Lung (tissue), 12 donors: Measurements from ENCODE around the gene MRGPRD. TPM values are rescaled to one million over a fixed set of nuclear protein-coding genes. Genes with fewer than 3 reads are reported as not detected.

Experiments used
- ATAC-seq: fragments of 200-7000 bp; cut with Tn5 transposase; one replicate; pipeline ENCODE4 v1.9.1; 2020; ENCODE audit warnings: moderate number of reproducible peaks; ENCODE audit not compliant: insufficient read depth, low FRiP score
- DNase-seq, 3 donors: peaks; one replicate each; pipeline ENCODE4 v3.0.0-alpha.2; 2013 to 2017
- H3K27ac ChIP-seq, 2 donors: one replicate each; pipeline ENCODE4 v1.5.1; 2013; ENCODE audit warnings: mild to moderate bottlenecking in 2 of 2, moderate library complexity in 2 of 2, control low read depth in 1 of 2, inconsistent platforms in 1 of 2, low read depth in 1 of 2, low read length in 1 of 2
- H3K27me3 ChIP-seq, 3 donors: one replicate each; pipeline ENCODE4 v1.5.1; 2013; ENCODE audit warnings: low read length in 2 of 3; ENCODE audit not compliant: control insufficient read depth in 3 of 3, insufficient read depth in 3 of 3
- H3K36me3 ChIP-seq, 4 donors: one replicate each; pipeline ENCODE4 v1.5.1; 2013; ENCODE audit warnings: low read length in 4 of 4, mild to moderate bottlenecking in 1 of 4, moderate library complexity in 1 of 4; ENCODE audit not compliant: control insufficient read depth in 4 of 4, insufficient read depth in 4 of 4
- H3K4me1 ChIP-seq, 5 donors: one replicate each; pipeline ENCODE4 v1.5.1; 2013; ENCODE audit warnings: low read length in 5 of 5, mild to moderate bottlenecking in 2 of 5, moderate library complexity in 1 of 5; ENCODE audit not compliant: control insufficient read depth in 5 of 5, insufficient read depth in 5 of 5
- H3K4me3 ChIP-seq: one replicate; pipeline ENCODE4 v1.5.1; 2013; ENCODE audit warnings: mild to moderate bottlenecking, control low read depth, moderate library complexity
- H3K9ac ChIP-seq, 2 donors: one replicate each; pipeline ENCODE4 v1.5.1; 2013; ENCODE audit warnings: low read length in 2 of 2, control low read depth in 1 of 2; ENCODE audit not compliant: insufficient read depth in 1 of 2
- H3K9me3 ChIP-seq, 4 donors: one replicate each; pipeline ENCODE4 v1.5.1; 2013; ENCODE audit warnings: low read length in 3 of 4, mild to moderate bottlenecking in 1 of 4, moderate library complexity in 1 of 4; ENCODE audit not compliant: control insufficient read depth in 4 of 4, insufficient read depth in 3 of 4
- CTCF ChIP-seq: IDR thresholded peaks from 2 replicates; pipeline ENCODE4 v1.5.1; 2012; ENCODE audit warnings: mild to moderate bottlenecking; ENCODE audit errors: control extremely low read depth, extremely low read depth
- WGBS, 2 donors: extraction: QIAGEN DNeasy Blood & Tissue Kit; methylation state at CpG; one replicate each; pipeline ENCODE4 v1.1.7; 2013; 5-methylcytosine and 5-hydroxymethylcytosine counted together
- polyA plus RNA-seq, 2 donors: library from polyadenylated mRNA; stranded (reverse); fragments of 200-250 nt; gene quantifications; one replicate each; pipeline ENCODE4 v1.2.1, GENCODE V29; 2013
- total RNA-seq, 2 donors: library from RNA; depleted of rRNA in 1 of 2; stranded (reverse); fragments of >200 nt in 1 of 2; gene quantifications; one replicate each; pipeline ENCODE4 v1.2.1, GENCODE V29; 2014 to 2021
- donor health status: control.
- donor health status: control.
- donor health status: Bipolar disorder and iron deficiency.
- donor health status: healthy.
- donor health status: DM: yes; HTN: yes; CAD: no.

MRGPRD gene
- total and polyA plus RNA-seq, 4 donors: not detected

GRCh38 chr11:68934321-68934645 lies 46.5 kb downstream of the MRGPRD start:
- peaks cover 22 to 78% (median 27%) of the 10 kb centered on the region in 4 donors for H3K36me3 ChIP-seq
- 95% methylated on average over 12 of the region's 12 CpGs for WGBS, 2 donors
- DNase-seq: no peak

DNA sequence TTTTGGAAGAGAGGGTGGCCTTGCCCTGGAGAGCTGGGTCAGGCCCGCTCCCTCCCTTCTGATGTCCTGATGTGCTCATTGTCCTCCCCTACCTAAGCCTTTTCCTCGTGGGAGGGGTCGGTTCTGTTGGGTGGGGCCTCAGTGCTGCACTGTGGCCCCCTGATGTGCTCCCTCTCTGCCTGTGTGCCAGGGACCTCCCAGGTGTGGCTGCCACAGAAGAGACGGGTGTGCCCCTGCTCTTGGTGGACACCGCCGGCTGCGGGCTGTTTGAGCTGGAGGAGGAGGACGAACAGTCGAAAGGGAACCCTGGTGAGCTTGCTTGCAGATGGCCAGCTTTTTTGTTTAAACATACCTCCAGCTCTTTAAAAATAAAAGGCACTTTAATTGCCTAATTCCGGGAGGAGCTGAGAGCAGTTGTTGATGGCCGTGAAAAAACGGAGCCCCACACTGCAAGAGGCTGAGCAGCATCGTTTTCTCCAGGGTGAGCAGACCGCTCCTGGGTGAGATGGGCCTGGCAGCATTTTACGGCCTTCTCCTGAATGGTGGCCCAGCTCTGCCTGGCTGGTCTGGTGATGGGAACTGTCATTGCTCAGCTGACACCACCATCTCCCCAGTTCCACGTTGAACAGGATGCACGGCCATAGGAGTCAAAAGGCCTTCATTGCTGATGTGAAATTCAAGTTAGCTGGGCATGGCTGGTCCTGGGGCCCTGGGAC lies 47.0 kb downstream of the MRGPRD start:
- Histone ChIP-seq H3K4me1 (peaks cover 0 to 1% (median 0%) of the 10 kb centered on the region in 5 donors), H3K27ac (no peak overlapping the region), H3K9me3 (no peaks in the 10 kb centered on the region), H3K27me3 (no peaks in the 10 kb centered on the region), H3K36me3 (peaks cover 18 to 78% (median 27%) of the 10 kb centered on the region in 4 donors), H3K9ac (no peak overlapping the region), H3K4me3 (no peak overlapping the region)
- ATAC-seq (no peak), DNase-seq (no peak)
- WGBS, 2 donors: 93 to 96% methylated on average over 17 of the region's 17 CpGs
- TF ChIP-seq CTCF: no peak

More at GRCh38 chr11:68934321-68934645, 46.5 kb downstream of the MRGPRD start:
- Histone ChIP-seq H3K27me3 (no peaks in the 10 kb centered on the region), H3K9ac (no peak overlapping the region), H3K9me3 (no peaks in the 10 kb centered on the region), H3K27ac (no peak overlapping the region), H3K4me1 (no peaks in the 10 kb centered on the region), H3K4me3 (no peak overlapping the region)
- ATAC-seq: no peak
- TF ChIP-seq CTCF: no peak

DNA sequence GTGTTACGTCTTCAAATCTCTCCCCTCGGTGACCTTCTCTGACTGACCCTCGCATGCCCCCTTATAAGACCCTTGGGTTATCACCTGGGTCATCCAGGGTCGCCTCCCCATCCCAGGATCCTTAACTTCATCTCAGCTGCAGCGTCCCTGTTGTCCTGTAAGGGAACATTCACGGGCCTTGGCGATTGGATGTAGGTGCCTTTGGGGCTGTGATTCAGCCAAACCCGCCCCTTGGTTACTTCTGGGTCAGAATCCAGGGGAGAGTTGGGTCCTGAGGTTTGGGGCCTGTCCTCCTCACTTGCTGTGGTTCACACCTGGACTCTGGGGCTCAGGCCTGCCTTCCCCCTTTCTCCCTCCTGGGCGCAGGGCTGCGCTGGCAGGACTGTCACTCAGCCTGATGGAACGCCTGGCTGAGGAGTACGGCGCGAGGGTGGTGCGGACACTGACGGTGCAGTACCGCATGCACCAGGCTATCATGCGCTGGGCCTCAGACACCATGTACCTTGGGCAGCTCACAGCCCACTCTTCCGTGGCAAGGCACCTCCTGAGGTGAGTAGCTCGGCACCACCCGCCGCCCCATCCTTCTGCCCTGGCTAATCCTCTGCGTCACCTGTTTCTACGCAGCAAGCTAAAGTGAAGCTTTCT lies 47.7 kb downstream of the MRGPRD start:
- no peak overlapping the region for H3K27ac ChIP-seq
- no peak for DNase-seq
- ATAC-seq: no peak
- H3K9ac ChIP-seq: no peak overlapping the region
- no peak overlapping the region for H3K4me3 ChIP-seq
- H3K4me1 ChIP-seq: peaks cover 0 to 8% (median under 1%) of the 10 kb centered on the region in 5 donors
- no peaks in the 10 kb centered on the region for H3K27me3 ChIP-seq
- TF ChIP-seq CTCF: no peak
- peaks cover 14 to 73% (median 27%) of the 10 kb centered on the region in 4 donors for H3K36me3 ChIP-seq
- no peaks in the 10 kb centered on the region for H3K9me3 ChIP-seq
- WGBS, 2 donors: 97% methylated on average over 24 of the region's 24 CpGs
